HPDE6-E6E7 (cell line): ENCODE measurements around the gene DISP2.
A peak's percentile ranks its signal among the peaks of the same experiment; 100 is the strongest.

Experiments used
- DNase-seq: peaks from one replicate; pipeline ENCODE4 v3.0.0; 2011; ENCODE audit warnings: missing footprints; ENCODE audit errors: extremely low spot score

The DISP2 gene

DNA sequence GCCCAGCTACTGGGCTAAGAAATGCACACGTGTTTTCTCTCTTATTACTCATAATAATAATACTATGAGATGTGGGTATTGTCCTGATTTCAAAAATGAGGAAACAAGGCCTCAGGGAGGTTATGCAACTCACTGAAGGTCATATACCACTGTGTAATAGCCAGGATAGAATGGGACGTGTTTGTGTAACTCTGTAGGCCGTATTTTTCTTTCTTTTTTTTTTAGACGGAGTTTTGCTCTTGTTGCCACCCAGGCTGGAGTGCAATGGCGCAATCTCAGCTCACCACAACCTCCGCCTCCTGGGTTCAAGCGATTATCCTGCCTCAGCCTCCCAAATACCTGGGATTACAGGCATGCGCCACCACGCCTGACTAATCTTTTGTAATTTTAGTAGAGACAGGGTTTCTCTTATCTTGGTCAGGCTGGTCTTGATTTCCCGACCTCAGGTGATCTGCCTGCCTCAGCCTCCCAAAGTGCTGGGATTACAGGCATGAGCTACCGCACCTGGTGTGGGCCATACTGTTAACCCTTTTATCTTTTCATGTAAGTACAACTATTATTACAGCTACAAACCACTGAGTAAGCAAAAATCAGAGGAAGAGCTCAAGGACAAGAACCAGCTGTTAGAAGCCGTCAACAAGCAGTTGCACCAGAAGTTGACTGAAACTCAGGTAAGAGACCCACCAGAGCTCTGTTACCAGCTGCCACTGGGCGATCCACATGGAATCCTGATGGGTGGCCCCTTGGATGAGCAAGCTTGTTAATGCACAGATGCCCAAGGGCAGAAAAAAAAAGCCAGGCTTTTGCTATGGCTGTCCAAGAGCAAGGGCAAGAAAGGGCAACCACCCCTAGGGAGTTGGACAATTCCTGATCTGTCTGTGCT is 31.2 kb downstream of the DISP2 start:
- no peak for DNase-seq

DNA sequence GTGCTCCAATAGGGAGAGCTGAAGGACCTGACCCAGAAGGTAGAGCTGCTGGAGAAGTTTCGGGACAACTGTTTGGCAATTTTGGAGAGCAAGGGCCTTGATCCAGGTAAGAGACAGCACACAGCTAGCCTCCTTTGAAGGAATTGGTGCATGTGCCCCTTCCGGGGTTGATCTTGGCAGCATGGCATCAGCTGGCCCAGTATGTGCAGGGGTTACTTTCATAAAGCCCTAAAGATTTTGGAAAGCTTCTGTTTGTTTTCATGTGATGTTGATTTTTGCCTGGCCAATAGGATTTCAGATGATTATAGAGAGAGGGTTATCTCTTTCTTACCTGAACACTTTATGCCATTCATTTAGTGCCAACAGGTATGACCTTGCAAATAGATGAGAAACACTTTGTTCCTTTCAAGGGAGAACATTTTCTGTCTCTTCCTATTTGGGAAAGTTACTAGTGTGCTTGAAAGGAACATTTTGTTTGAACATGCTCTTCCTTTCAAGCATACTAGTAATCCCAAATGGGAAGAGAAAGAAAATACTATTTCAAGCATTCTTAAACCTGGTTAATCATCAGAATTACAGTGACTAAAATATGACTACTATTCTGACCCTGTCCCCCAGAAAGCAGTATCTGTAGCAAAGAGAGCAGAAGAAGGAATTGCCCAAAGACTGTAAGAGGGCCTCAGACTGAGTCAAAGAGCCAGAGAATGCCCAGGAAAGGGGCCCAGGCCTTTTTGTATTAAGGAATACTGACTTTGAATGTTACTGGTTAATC is 32.0 kb downstream of the DISP2 start:
- no peak for DNase-seq

DNA sequence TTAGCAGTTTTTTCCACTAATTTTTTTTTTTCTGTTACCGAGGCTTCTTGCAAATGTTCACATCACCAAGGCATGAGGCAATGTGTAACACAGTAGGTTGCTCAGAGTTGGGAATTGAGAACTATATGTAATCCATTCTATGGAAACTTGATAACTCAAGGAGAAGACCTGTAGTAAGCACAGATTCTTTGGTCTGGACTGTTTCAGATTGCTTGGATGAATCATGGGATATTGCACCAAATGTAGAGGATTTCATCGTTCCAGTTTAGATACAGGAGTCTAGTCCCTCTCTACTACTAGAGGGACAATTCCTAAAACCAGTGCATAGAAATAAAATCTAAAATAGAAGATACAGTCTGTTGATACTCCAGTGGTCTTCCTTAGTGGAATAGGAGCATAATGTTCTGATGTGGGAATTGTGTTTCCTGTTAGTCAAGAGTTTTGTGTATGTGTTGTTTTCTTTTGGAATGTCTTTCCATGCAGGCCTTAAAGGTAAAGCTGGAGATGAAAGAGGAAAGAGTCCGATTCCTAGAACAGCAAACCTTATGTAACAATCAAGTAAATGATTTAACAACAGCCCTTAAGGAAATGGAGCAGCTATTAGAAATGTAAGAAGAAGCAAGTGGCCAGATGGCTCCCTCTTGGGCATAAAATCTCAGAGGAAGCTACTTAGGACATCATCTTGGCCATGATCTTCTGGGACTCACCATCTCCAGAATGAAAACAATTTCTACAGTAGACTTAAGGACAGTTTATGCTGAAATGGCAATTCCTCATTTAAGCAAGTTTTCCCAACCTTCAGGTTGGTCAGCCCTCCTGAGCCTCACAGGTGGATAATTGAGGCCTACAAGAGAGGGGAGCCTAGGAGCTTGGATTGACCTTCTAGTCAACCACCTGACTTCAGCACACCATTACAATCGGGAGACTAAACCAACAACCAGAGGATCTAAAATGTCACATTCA is 35.2 kb downstream of the DISP2 start:
- no peak for DNase-seq

DNA sequence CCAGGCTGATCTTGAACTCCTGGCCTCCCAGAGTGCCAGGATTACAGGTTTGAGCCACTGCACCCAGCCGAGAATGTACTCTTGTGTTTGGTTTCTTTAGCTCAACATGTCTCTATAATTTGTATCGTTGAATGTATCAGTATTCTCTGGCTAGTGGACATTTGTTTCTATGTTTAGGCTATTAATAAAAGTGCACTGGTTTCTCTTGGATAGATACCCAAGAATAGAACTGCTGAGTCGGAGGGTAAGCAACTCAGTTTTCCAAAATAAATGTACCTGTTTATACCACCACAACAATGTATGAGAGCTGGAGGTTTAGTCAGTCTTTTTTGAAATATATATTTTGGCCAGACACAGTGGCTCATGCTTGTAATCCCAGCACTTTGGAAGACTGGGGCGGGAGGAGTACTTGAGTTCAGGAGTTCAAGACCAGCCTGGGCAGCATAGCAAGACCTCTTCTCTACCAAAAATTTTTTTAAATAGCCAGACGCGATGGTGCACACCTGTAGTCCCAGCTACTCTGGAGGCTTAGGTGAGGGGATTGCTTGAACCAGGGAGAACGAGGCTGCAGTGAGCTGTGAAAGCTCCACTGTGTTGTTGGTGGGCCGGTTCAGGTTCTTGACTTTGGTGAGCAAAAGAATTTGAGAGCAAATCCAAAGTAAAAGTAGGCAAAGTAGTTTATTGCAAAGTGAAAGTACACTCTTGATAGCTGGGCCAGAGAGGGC is 39.8 kb downstream of the DISP2 start:
- no peak for DNase-seq

DNA sequence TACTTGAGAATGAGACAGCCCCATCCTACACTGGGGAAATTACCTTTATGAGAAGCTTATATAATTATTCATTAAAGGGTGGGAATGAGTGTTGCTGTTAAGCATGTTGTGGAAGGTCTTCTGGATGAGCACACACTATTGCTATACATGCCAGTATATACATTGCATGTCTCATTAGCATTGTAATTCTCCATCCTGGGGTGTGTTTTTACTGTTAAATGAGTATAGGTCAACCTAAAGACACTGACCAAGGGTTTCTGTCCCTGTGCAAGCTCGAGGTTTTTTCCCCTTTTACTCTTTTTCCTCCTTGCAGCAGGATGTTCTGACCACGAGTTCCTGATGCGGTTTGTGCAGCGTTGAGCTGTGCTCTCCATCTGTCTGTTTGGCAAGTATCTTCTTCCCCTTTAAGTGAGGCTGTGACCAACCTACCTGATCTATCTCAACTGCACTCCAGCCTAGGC is 40.4 kb downstream of the DISP2 start:
- DNase-seq, result no peak

DNA sequence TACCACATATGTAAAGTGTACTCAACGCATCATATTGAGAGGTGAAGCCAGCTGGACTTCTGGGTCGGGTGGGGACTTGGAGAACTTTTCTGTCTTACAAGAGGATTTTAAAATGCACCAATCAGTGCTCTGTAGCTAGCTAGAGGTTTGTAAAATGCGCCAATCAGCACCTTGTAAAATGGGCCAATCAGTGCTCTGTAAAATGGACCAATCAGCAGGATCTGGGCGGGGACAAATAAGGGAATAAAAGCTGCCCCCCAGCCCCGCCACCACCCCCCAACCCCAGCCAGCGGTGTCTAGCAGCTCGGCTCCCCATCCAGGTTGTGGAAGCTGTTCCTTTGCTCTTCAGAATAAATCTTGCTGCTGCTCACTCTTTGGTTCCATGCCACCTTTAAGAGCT is 41.4 kb downstream of the DISP2 start:
- DNase-seq, result no peak

DNA sequence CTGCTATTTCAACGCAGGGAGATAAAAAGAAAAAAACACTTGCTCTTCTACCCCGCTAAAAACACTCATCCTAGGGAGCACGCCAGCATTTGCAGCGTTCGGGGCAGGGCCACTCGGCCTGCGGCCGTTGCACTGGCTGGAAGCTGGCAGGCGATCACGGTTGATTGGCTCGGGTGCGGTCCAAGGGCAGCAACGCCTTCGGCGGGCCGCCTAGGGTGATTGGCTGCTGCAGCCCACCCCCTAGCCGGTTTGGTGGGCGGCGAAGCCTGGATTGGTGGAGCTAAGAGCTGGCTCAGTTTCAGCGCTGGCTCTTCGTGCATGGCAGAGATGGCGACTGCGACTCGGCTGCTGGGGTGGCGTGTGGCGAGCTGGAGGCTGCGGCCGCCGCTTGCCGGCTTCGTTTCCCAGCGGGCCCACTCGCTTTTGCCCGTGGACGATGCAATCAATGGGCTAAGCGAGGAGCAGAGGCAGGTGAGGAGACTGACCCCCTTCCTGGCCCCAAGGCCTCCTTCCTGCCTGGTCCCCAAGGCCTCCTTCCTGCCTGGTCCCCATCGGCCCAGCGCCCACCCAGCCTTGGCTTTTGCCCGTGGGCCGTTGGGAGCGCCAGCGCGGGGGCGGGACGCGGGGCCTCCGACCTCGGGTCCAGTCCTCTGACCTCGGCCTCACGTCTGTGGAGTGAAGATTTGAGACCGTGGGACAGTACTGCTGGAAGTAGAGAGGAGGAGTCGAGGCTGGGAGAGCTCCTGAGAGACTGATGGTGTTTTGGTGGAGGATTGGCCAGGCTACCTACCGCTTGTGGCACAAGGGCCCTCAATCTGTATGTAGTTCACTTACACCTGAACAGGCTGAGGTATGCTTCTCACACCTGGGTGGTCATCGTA is 47.7 kb downstream of the DISP2 start, which contains the start of gene IVD:
Gene IVD, plus strand, starts transcription at position 295 of the 881 bp plus-strand sequence. Its CDS starts 33 bp downstream, at position 328.
- peak; percentile 100 for DNase-seq

DNA sequence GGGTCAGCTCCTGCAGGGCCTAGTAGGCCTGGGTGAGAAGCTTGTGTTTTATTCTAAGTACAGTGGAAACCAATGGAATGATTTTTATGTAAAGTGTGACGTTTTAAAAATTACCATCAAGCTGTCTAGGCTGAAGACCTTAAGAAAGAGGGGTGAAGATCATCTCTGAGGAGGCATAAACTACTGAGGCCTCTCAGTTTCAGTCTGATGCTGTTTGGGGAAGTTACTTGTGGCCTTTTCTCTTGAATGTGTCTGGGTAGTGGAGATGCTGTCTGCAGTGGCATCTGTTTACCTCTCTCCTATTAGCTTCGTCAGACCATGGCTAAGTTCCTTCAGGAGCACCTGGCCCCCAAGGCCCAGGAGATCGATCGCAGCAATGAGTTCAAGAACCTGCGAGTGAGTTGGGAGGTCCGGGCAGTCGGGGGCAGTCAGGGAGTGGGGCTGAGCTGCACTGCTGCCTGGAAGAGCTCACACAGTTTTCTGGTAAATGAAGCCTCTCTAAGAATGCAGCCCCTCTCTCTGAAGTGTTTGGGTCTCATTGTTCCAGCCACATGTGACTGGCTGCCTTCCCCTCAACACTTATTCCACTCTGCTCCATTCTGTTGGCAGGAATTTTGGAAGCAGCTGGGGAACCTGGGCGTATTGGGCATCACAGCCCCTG is 49.4 kb downstream of the DISP2 start:
- no peak for DNase-seq

DNA sequence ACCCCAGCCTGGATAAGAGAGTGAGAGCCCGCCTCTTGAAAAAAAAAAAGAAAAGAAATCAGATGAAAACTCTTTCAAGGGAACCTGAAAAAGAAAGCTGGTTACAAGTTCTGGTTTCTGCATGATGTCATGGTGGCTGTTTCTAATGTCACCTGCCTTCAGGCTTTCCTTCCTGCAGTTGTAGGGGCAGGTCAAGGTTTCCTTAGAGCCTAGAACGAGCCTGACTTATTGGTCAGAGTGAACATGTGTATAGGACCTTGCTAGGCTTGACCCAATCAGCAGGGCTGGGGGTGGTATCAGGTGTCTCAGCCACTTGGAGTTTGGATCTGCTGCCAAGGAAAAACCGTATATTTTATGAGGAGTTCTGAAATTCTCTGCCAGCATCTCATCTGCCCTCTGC is 51.3 kb downstream of the DISP2 start:
- no peak for DNase-seq

DNA sequence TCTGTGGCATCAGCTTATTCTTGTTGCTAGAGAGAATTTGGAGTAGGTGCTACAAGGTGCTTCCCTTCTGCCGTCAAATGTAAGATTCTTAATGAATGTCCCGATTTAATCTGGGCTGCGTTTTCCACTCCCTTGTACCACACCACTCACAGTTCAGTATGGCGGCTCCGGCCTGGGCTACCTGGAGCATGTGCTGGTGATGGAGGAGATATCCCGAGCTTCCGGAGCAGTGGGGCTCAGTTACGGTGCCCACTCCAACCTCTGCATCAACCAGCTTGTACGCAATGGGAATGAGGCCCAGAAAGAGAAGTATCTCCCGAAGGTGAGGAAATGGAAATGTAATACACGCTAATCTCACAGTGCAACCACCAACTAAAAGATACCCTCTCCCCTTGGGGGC is 52.5 kb downstream of the DISP2 start:
- DNase-seq, result no peak

DNA sequence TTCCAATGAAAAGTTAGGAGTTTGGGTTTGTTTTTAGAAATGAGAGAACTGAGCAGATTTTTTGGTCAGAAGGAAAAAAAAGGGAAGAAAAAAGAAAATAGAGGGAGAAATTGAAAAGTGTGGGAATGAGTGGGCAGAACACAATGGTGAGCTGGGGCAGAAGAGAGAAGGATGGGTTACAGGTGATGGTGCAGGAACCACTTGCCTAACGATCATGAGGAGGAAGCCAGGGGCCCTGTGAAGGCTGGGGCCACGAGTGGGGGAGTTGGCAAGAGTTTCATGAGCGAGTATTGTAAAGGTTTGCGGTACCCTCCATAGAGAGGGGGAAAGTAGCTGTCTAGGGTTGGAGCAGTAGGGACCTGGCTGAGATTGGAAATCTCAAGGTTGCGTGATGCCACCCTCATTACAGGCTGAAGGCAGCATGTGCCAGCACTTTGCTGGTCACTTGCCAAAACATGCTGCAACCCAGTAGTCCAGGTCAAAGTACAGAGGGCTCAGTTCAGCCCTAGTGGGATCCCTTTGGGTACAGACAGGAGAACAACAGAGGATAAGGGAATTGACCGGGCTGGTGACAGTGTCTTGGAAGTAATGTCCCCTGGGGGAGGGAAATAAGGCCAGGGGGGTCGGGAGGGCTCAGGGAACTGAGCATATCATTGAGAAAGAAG is 54.2 kb downstream of the DISP2 start:
- no peak for DNase-seq

DNA sequence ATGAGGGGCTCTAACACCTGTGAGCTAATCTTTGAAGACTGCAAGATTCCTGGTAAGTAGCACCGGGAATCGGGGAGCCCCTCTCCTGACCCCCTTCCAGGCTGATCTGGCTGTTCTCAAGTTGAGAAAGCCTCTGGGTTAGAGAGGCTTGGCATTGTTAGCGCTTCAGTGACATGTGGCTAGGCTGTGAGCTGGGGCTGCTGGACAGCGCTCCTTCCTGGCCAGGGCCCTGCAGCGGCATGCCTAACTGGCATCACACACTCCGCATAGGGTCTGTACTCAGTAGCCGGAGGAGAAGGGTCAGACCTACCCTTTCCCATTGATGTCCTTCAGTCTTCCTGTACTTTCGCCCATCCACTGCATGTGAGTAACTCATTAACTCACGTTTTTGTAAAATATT is 55.0 kb downstream of the DISP2 start:
- DNase-seq, result no peak

DNA sequence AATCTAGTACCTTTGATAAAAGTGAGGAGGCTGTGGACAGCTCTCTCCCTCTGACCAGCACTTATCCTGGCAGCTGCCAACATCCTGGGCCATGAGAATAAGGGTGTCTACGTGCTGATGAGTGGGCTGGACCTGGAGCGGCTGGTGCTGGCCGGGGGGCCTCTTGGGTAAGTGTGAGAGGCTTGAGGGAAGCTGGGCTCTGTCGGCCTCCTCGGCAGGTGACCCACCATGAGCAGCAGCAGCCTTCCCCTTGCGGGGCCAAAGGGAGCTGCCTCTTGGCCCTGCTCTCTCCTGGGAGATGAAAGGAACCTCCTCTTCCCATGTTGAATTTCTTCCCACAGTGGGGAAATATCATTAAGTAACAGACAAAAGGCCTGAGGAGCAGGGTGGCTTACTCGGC is 56.8 kb downstream of the DISP2 start:
- DNase-seq, result no peak

DNA sequence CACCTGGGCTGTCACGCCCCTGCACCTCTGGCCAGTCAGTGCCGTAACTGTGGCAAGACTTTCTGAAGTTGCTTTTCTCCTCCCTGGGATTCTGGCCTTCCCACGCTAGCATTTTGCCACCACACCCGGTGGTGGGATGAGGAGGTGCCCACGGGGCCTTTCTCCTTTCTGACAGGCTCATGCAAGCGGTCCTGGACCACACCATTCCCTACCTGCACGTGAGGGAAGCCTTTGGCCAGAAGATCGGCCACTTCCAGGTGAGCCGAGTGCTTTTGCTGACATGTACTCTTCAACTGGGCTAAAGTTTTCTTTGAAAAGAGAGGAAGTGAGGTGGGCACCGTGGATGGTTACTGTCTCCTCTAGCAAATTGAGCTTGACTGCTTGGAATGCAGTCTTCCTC is 57.2 kb downstream of the DISP2 start:
- no peak for DNase-seq

DNA sequence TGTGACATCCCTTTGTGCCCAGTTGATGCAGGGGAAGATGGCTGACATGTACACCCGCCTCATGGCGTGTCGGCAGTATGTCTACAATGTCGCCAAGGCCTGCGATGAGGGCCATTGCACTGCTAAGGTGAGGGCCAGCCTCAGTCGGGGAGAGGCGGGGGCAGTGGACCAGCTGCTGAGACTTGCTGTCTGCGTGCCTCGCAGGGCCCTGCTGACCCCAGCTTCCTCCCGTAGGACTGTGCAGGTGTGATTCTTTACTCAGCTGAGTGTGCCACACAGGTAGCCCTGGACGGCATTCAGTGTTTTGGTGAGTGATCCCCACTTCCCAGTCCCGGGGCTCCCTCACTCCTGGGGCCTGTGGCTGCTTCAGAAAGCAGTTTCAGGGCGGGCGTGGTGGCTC is 58.0 kb downstream of the DISP2 start:
- DNase-seq, result no peak

DNA sequence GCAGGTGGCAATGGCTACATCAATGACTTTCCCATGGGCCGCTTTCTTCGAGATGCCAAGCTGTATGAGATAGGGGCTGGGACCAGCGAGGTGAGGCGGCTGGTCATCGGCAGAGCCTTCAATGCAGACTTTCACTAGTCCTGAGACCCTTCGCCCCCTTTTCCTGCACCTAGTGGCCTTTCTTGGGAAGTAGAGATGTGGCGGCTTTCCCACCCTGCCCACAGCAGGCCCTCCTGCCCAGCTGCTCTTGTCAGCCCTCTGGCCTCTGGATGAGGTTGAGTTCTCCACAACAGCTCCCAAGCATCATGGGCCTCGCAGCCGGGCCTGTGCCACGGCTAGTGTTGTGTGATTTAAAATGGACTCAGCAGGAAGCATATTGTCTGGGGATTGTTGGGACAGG is 60.1 kb downstream of the DISP2 start:
- DNase-seq, result no peak

DNA sequence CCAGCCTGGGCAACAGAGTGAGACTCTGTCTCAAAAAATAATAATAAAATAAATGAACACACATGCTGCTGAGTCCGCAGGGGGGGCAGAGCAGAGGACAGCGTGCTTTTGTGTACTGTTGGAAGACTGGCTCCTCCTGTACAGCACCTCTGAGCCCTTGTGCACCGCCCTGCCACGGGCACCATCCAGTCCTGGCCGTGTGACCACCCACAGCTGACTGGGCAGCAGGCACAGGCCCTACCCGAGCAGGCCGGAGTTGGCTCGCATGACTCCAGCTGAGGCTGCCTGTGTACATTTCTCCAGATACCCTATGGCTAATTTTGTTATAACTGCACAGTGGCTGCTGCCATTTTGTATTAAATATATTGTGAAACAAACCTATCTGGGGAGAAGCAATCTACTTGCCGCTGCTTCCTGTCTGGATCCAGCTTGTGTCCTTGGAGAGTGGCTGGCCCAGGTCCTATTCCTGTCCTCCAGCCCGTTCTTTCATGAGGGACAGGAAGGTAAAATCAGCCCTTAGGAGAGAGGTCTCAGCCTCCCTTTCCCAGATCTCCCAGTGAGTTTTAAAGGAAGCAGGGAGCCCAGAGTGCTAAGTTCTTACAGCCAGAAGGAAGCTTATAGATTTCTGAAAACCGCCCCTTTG is 62.2 kb downstream of the DISP2 start:
- DNase-seq, result no peak

DNA sequence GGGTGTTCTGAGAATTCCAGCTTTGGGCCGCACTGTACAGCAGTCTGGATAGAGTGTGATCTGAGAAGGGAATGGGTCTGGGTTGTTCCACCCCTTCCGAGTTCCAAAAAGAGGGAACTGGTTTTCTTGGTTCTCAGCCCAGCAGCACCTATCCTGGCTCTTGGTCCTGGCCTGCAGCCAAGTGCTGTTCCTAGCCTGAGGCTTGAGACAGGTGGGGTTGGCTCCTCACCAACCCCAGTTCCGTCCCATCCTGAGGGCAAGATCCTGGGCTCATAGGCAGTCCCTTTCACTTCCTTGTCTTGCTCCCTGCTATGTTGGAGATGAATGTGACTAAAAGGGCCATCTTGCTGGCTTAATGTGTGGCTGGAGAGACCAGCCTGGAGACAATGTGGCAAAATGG is 62.8 kb downstream of the DISP2 start:
- no peak for DNase-seq
